UCSD-AML1 (cell line): ENCODE data around the gene TMEM94.

Experiments used
- DNase-seq: peaks from one replicate; lab custom pipeline; 2025; ENCODE audit not compliant: unreplicated experiment; lab: John Stamatoyannopoulos, UW

TMEM94 gene

DNA sequence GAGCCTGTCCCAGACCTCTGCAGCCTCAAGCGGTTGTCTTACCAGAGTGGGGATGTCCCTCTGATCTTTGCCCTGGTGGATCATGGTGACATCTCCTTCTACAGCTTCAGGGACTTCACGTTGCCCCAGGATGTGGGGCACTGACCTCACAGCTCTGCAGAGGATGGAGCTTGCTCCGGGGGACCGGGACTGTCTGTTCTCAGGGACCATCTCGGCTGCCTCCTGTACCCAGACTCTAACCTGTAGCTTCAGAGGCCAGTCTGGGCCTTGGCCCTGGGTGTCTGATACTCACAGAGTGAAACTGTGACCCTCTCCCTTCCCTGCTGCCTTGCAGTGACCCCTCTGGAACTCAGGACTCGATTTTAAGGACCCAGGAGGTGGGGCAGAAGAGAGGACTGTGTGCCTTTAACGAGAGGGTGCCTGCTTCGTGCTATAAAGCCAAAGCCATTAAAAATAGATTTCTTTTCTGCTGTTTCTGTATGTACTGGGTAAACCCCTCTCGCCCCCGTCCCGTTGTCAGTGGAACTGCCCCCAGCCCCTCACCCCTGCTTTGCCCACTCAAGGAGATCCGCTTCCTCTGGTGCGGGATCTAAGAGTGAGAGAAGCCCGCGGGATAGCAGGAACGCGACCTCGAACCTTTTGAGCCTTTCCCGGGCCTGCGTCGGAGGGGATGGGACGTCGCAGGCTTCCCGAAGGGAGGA, 68.0 kb downstream of the TMEM94 start:
- DNase-seq = no peak

DNA sequence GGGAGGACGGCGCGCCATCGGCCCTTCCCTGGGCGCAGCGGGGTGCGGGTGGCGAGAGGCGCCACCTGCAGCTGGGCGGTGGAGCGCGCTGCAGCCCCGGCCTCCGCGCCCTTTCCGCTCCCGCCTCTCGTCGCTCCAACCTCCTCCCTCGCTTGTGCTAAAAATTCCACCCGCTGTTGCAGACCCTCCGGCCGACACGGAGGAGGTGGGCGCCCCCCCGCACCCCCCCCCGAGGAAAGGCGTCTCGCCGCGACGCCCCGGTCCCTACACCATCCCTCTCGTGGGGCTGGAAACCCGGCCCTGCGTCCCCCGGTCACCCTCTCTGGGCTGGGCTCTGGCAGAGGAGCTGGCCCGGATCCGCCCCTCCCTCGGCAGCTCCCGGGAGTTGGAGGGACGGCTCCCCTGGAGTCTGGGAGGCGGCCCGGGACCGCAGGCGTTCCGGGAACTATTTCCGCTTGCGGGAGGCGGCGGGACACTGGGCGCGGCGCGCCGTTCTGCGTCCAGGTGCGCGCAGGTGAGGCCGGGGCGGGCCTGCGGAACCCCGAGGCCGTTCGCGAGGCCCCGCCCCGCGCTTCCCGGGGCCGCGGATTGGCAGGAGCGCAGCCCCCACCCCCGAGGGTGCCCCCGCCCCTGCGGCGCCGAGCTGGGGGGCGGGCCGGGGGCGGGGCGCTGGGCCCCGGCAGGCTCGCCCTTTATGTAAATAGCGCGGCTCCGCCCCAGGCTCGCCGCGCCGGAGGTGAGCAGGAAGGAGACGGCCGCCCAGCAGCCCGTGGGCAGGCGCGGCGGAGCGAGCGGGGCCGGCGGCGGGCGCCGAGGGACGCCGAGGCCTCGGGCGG, 68.8 kb downstream of the TMEM94 start, which contains the start of gene LLGL2:
TSS of gene LLGL2 (plus strand) at position 728 of the 836 bp plus-strand sequence. CDS start 17,730 bp downstream, outside the sequence.
- peak; percentile 91 for DNase-seq

DNA sequence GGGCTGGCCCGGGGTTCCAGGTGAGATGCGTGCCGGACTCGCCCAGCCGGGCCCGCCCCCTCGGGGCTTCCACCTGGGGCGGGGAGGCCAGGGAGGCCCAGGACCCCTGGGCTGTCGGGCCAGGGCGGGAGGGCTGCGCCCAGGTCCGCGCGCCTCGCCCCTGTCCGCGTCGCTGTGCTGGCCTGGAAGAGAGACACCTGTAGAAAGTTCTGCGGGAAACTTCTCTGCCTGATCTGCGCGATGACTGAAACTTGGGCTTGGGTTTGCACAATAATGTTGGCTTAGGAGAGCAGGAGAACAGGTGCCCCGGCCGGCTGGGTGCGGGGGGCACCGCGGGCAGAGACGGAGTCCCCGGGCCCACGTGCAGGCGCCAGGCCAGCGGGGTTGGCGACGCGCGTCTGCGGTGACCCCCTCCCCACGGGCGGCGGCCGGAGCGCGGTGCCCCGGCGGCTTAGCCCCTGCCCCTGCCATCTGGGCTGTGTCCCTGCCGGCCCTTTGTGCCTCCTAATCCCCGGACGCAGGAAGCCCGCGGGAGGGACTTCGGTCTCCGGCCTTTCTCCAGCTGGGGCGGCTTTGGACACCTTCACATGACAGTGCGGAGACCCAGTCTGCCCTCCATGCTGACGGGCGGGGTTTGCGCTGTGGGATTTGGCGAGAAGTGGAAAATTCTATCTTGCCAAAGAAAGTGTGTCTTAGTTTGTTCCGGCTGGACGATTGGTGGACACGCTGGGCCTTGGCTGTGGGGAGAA, 69.5 kb downstream of the TMEM94 start:
- DNase-seq = no peak

DNA sequence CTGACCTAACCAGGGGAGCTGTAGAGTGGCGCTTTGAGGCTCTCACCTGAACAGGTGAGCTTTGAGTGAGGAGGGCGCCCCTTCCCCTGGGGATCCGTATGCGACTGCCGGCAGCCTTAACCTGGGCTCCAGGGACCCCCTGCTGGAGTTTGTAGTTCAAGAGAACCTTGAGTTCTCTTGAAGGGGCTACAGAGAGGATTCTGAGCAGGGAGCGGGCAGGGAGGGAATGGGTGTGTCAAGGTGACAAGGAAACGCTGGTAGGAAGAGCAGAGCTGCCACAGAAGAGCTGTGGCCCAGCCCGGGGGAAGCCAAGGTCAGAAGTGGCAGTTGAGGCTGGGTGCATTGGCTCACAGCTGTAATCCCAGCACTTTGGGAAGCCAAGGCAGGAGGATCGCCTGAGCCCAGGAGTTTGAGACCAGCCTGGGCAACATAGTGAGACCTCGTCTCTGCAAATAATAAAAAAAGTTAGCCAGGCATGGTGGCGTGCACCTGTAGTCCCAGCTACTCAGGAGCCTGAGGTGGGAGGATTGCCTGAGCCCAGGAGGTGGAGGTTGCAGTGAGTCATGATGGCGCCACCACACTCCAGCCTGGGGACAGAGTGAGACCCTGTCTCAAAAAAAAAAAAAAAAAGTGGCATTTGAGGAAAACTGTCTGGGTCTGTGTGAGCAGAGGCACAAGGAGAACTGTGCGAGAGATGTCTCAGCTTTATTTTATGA, 70.3 kb downstream of the TMEM94 start:
- no peak for DNase-seq

DNA sequence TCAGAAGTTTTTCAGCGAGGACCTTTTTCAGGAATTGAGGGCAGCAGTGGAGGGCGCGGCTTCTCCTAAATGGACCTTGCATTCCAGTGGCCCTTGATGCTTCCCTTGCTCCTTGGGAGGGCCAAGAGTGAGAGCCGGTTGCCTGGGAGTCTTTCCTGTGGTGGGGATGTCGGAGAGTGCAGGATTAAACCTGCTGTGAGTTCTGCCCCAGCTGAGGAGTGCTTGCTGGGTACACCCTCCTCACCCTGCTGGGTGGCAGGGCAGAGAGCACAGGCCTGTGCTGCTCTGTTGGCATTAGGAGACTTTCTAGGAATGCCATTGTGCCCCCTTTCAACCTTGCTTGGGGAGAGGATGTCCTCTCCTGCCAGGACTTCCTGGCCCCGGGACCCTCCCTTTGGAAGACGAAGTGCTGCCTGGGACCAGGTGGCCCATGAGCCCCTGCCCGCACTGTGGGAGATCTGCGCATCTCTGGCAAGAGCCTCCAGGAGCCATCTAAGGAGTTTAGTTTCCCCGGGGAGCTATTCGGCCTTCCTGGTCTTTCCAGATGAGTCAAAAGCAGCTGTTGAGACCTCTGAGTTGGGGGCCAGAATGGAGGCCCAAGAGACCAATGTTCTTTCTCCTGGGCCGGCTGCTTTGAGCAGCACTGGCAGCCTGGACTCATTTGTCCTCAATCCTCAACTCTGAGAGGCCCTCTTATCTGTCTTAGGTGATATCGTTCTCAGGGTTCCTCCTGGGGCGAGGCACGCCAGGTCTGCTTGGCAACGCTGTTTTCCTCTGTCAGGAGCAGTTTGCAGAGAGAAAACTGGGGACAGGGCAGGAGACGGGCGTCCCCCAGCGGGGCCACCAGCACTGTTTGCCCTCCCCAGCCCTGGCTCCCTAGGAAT, 74.6 kb downstream of the TMEM94 start:
- no peak for DNase-seq

DNA sequence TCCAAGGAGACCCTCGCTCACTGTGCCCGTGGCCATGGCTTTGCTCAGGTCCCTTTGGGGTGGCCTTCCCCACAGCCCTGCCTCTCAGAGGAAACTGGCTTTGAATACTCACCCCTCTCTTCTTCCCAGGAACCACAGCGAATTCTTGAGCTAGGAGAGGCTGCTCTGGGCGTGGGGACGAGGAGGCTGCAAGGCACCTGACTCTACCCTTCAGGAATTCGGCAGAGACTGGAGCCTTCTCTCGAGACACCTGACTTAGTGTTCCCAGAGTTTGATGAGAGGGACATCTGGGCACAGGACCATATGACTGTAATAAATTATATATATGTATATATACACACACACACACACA, 75.3 kb downstream of the TMEM94 start:
- DNase-seq = no peak

DNA sequence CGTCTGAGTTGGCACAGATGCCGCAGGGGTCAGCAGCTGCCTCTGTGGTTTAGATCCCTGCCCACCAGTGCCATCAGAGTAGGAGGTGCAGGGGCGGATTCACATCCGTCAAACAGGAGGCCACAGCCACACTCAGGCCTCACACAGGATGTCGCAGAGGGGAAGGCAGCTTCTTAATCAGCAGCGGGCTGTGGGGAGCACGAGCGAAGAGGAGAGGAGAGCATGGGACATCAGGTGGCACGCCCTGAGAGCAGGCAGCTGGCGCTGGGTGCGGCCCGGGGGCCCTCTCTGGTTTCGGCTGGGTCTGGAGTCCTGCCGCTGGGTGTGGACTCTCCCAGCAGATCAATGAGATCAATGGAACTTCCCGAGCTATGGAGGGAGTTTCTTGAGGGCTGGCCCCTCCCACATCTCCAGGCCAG, 78.7 kb downstream of the TMEM94 start:
- DNase-seq = peak; percentile 70

DNA sequence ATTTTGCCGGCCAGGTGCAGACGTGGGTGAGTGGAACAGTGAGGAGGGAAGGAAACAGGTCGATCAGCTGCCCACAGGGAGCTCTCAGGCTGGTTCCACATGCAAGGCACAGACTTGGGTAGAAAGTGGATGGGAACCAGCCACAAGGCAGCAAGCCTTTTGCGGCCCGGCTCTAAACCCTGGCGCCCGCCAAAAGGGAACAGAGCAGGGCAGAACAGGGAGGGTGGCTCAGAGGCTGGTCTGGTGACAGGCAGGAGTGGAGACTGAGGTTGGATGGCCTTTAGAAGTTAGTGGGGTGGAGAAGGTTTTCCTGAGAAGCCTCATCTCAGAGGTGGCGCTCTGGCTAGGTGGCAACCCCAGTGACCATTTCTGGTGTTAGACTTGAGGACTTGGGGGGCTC, 79.4 kb downstream of the TMEM94 start:
- no peak for DNase-seq

DNA sequence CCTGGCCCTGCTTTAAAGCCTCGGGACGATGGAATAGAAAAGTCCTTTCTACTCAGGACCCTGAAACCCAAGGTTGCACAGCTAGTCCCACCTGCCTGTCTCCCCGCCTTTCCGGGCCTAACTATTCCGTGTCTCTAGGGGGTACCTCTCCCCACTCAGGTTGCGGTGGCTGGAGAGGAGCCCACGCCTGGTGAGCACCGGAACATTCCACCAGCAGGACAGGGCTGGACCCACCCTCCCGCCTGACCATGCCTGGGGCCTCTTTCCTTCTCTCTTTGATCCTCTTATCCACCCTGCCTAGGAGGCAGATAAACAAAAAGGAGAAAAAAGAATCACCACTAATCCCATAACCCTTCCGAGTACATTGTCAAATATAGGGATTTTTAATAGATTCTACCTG, 79.9 kb downstream of the TMEM94 start:
- DNase-seq = no peak

DNA sequence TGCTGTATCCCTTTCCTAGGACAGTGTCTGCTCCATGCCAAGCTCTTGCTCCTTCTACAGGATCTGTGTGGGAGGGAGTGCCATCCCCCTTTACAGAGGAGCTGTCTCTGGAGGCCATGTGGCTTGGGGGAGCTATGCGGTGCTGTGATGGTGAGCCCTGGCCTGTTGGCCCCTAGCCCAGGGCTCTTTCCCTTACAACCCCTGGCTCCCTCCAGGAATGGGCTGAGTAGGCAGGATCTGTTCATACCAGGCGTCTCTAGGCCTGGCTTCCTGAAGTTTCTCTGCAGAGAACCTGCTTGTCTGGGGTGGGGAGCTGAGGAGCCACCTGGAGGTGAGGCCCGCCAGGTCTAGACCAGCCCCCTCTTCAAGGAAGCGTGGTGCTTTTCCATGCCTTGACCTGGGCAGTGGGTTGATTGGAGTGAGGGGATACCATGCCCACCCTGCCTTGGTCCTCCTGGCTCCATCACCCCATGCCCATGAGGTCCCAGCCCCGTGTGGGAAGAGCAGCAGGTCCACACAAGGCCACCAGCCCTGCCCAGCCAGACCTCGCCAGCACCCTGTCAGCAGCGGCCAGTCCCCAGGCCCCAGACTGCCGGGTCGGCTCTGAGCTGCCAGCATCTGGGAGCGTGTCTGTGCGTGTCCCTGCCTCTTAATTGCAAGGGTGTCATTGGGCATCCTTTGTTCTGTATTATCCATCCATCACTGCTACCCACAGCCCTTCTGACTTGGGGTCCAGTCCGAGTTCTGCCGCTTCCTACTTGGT, 83.7 kb downstream of the TMEM94 start:
- no peak for DNase-seq

DNA sequence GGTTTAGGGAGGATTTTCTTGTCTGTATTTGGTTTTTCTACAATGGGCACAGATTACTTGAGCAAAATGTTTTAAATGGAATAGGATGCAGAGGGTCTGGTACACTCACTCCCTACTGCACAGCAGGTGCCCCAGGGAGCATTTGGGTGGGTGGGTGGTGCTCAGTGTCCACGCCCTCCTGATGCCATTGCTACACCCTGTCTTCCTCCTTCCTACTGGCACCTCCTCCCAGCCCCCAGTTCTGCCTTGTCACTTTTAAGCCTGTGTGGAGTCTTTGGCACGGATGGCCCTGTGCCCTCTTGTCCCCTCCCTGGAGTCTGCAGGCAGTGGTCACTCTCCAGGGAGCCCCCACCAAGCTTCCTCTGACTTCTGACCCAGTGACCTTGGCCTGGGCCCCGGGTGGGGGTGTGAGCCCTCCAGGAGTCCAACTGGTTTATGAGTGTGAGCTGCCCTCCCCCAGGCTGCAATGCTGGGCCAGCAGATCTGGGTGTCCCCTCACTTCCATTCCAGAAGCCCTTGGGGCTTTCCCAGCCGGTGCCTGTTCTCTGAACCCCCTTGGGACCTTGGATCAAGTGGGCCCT, 84.6 kb downstream of the TMEM94 start:
- no peak for DNase-seq

DNA sequence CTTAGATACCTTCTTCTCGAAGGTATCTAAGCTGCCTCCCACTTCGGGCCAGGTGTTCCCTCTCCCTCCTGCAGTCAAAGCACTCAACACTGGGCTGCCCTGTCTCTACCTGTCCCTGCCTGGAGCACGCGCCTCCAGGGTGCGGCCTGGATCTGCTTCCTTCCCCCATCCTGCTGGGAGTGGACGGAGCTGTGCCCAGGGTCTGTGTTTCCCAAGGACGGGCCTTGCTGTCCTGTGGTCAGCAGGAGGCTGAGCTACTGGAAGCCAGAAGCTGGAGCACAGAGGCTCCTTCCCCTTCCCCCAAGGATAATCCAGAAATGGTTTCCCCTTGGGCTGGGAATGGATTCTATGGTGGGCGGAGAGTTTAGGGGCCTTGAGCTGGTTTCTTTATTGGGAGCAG, 85.8 kb downstream of the TMEM94 start:
- DNase-seq = no peak

DNA sequence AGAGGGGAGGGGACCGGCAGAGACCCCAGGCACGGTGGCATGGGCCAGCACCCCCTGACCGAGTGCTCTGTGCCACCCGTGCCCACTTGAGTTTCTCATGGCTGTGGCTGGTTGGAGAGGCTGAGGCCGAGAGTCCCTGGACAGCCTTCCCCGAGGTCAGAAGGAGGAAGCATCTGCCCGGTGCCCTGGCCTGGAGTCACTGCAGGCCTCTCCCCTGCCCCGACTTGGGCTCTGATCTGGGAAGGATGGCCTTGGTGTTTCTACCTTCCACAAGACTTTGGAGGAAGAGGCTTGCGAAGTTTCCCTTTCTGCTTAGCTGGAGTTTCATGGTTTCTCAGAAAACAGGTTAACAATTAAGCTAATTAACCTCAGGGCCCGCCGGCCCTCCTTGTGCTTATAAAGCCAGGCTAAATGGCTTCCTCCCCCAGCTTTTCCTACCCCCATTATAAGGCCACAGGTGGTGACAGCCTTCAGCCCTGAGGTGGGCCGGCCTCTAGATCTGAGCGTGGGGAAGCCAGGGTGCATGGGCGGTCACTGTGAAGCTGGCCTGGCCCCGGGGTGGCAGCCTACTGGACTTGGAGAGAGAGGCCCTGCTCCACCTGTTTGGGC, 86.4 kb downstream of the TMEM94 start:
- DNase-seq = no peak

DNA sequence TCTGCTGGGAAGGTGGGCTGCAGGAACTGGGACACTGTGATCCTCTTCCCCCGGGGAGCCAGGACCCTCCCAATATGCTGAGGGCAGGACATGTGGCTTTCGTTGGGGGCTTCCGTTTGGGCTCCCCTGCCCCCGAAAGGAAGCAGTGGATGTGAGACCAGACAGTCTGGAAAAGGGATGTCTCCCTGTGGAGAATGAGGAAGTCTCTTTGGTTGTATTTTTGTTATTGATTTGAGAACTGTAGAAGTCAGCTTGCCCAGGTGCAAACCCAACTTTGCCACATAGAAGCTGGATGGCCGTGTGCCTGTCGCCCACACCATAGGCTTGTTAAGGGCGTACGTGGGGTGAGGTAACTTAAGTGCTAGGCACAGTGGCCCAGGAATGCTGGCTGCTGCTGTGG, 87.8 kb downstream of the TMEM94 start:
- DNase-seq = no peak

DNA sequence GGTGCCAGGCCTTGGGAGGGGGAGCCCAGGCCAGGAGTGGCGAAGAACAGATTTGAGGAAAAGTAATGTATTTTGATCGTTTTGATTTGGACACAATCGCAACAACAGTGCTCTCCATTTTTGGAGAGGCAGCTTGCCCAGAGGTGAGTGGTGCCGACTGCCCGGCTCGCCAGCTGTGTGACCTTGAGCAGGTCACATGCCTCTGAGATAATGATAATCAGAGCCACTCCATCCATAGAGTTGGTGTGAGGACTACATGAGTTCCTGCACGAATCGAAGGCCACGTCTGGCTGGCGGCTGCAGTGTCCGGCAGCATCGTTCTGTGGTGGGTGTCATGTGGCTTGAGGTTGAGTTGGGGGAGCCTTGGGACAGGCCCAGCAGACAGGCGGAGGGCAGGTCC, 89.7 kb downstream of the TMEM94 start:
- no peak for DNase-seq

DNA sequence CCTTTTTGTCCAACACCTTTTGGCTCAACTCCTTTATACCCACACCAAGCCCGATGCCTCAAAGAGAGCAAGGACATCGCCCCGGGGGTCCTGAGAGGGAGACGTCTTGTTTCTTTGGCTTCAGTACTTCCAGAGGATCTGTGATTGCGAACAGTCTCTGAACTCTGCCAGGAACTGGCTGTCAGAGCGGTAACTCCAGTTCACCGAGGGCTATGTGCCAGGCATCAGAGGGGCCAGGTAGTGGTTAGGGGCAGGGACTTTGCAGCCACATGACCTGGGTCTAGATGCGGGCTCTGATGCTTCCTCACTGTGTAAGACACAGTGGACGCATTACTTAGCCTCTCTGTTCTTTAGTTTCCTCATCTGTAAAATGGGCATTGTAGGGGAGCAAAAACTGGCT, 90.7 kb downstream of the TMEM94 start:
- no peak for DNase-seq

DNA sequence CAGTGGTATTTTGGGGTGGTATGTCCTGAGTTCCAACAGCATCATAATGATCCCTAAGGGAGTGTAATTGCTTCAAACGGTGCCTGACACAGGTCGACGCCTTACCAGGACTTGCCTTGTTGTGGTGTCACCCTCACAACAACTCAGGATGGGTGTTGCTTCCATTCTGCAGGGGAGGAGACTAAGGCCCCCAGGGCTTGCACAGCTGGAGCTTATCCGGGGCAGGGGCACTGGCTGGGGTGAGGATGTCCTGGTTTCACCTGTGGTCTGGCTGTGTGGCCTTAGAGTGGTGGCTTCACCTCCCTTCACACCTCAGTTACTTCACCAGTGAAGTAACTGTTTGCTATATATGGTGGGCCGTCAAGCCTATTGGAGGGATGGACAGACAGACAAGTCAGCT, 92.4 kb downstream of the TMEM94 start:
- DNase-seq = no peak
